ENCODE measurements around the gene MTR. TPM values are rescaled to one million over a fixed set of nuclear protein-coding genes. Genes with fewer than 3 reads are reported as not detected.
A peak's percentile ranks its signal among the peaks of the same experiment; 100 is the strongest.
"Not testable (repeated sequence)": the region's sequence is repeated elsewhere in the genome, so short reads cannot be mapped to it uniquely, and the experiment has no call there.

Gene MTR
- total RNA-seq, 1 experiment from 2014 or later: 54.6 TPM

DNA sequence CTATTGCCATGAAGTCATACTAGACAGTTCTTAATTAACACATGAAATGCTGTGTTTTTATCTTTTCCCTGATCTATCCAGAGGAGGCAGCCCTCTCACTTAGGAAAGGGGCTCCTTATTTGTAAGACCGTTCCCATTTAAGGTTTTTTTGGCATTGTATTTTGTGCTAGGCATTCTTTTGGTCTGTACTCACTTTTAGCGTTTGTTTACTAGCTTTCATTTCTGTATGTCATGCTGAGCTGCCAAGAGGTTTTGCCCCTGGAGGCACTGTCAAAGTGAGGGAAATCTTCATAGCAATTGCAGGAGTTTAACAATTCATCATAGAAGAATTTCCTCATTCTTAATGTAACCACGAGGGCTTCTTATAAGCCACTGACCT lies 59.5 kb downstream of the MTR start:
- H3K9me3 Mint-ChIP-seq (ENCODE audit: unreplicated experiment): no peaks in the 10 kb centered on the region
- peaks cover 96% of the 10 kb centered on the region for H3K36me3 Mint-ChIP-seq (ENCODE audit: insufficient read depth, unreplicated experiment)
- TF ChIP-seq, protein P1, sequence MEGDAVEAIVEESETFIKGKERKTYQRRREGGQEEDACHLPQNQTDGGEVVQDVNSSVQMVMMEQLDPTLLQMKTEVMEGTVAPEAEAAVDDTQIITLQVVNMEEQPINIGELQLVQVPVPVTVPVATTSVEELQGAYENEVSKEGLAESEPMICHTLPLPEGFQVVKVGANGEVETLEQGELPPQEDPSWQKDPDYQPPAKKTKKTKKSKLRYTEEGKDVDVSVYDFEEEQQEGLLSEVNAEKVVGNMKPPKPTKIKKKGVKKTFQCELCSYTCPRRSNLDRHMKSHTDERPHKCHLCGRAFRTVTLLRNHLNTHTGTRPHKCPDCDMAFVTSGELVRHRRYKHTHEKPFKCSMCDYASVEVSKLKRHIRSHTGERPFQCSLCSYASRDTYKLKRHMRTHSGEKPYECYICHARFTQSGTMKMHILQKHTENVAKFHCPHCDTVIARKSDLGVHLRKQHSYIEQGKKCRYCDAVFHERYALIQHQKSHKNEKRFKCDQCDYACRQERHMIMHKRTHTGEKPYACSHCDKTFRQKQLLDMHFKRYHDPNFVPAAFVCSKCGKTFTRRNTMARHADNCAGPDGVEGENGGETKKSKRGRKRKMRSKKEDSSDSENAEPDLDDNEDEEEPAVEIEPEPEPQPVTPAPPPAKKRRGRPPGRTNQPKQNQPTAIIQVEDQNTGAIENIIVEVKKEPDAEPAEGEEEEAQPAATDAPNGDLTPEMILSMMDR (IDR thresholded peaks at IDR 0.05; ENCODE audit: unreplicated experiment): no peak
- H3K27me3 Mint-ChIP-seq (ENCODE audit: insufficient read depth, unreplicated experiment): no peaks in the 10 kb centered on the region
- CTCF ChIA-PET: interaction anchor here (0.6 to 1.7 kb wide), 6 partner anchors 12 to 540 kb away, joined by 3 to 9 read pairs (median 4); no protein-coding TSS in a partner anchor
- intact Hi-C loops (cut with micrococcal nuclease): no loop called here
- POLR2A ChIA-PET: interaction anchor here (0.5 to 2.3 kb wide), 4 partner anchors 9 to 618 kb away, joined by 3 to 8 read pairs (median 5); partner anchors contain the start of gene MTR
- peak overlapping the region; percentile 86 for H3K27ac Mint-ChIP-seq (ENCODE audit: low read depth, unreplicated experiment)
- peaks cover 13% of the 10 kb centered on the region for H3K4me1 Mint-ChIP-seq (ENCODE audit: insufficient read depth, unreplicated experiment)
- peak; percentile 66 for DNase-seq (ENCODE audit: unreplicated experiment)
- BruUV-seq (replicated peaks): no TSS peak
- peak overlapping the region; percentile 28 for H3K4me3 Mint-ChIP-seq (ENCODE audit: unreplicated experiment)

DNA sequence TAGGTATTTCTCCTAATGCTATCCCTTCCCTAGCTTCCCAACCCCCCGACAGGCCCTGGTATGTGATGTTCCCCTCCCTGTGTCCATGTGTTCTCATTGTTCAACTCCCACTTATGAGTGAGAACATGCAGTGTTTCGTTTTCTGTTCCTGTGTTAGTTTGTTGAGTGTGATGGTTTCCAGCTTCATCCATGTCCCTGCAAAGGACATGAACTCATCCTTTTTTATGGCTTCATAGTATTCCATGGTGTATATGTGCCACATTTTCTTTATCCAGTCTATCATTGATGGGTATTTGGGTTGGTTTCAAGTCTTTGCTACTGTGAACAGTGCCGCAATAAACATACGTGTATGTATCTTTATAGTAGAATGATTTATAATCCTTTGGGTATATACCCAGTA lies 61.6 kb downstream of the MTR start:
- peaks cover 13% of the 10 kb centered on the region for H3K4me1 Mint-ChIP-seq (ENCODE audit: insufficient read depth, unreplicated experiment)
- H3K4me3 Mint-ChIP-seq (ENCODE audit: unreplicated experiment); H3K27me3 Mint-ChIP-seq (ENCODE audit: insufficient read depth, unreplicated experiment); BruUV-seq (replicated peaks); H3K27ac Mint-ChIP-seq (ENCODE audit: low read depth, unreplicated experiment); DNase-seq (ENCODE audit: unreplicated experiment); H3K9me3 Mint-ChIP-seq (ENCODE audit: unreplicated experiment); intact Hi-C loops (cut with micrococcal nuclease): not testable (repeated sequence)
- H3K36me3 Mint-ChIP-seq (ENCODE audit: insufficient read depth, unreplicated experiment): peaks cover 95% of the 10 kb centered on the region
- POLR2A ChIA-PET: interaction anchor here (0.8 kb wide), 1 partner anchor 332 kb away, joined by 3 read pairs; no protein-coding TSS in a partner anchor
- CTCF ChIA-PET: interaction anchor here (1.3 to 1.8 kb wide), 2 partner anchors 9 to 13 kb away, joined by 3 to 4 read pairs; no protein-coding TSS in a partner anchor

DNA sequence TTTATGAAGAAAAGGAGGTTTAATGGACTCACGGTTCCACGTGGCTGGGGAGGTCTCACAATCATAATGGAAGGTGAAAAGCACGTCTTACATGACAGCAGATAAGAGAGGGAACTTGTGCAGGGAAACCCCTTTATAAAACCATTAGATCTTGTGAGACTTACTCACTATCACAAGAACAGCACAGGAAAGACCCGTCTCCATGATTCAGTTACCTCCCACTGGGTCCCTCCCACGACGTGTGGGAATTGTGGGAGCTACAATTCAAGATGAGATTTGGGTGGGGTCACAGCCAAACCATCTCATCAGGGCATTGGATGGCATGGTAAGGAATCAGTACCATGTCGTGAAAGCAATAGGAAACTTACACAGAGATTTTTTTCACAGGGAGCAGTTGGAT lies 63.1 kb downstream of the MTR start:
- Mint-ChIP-seq H3K4me3 (ENCODE audit: unreplicated experiment) (no peak overlapping the region), H3K9me3 (ENCODE audit: unreplicated experiment) (no peaks in the 10 kb centered on the region), H3K36me3 (ENCODE audit: insufficient read depth, unreplicated experiment) (peaks cover 95% of the 10 kb centered on the region), H3K27ac (ENCODE audit: low read depth, unreplicated experiment) (no peak overlapping the region), H3K4me1 (ENCODE audit: insufficient read depth, unreplicated experiment) (peaks cover 13% of the 10 kb centered on the region), H3K27me3 (ENCODE audit: insufficient read depth, unreplicated experiment) (no peaks in the 10 kb centered on the region)
- ChIA-PET CTCF (interaction anchor here (0.6 to 3.0 kb wide), 5 partner anchors 8 to 529 kb away, joined by 4 to 23 read pairs (median 5); no protein-coding TSS in a partner anchor), POLR2A (no interaction called here)
- no TSS peak for BruUV-seq (replicated peaks)
- no peak for DNase-seq (ENCODE audit: unreplicated experiment)
- intact Hi-C loops (cut with micrococcal nuclease): no loop called here
- TF ChIP-seq, protein P1 (IDR thresholded peaks at IDR 0.05; ENCODE audit: unreplicated experiment): no peak

DNA sequence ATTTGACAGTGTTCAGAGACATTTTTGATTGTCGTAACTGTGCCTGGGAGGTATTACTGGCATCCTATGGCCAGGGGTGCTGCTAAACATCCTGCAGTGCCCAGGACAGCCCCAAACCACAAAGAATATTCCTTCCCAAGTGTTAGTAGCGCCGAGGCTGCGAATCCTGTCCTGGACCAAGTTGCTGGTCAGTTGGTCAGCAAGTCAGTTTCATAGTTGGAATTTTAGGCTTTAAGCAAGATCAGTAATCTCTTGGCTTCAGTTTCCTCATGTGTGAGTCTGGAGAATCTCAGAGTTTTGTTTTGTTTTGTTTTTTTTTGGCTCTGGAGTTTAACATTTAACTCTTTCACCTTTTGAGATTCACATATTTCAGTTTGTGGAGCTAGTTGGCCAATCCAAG lies 65.0 kb downstream of the MTR start:
- H3K36me3 Mint-ChIP-seq (ENCODE audit: insufficient read depth, unreplicated experiment): peaks cover 93% of the 10 kb centered on the region
- no peak overlapping the region for H3K4me3 Mint-ChIP-seq (ENCODE audit: unreplicated experiment)
- intact Hi-C loops (cut with micrococcal nuclease): no loop called here
- CTCF ChIA-PET: interaction anchor here (1.2 to 3.0 kb wide), 3 partner anchors 9 to 702 kb away, joined by 4 to 23 read pairs (median 4); no protein-coding TSS in a partner anchor
- H3K27ac Mint-ChIP-seq (ENCODE audit: low read depth, unreplicated experiment): no peak overlapping the region
- H3K27me3 Mint-ChIP-seq (ENCODE audit: insufficient read depth, unreplicated experiment): no peaks in the 10 kb centered on the region
- POLR2A ChIA-PET: interaction anchor here (0.5 kb wide), 1 partner anchor 16 kb away, joined by 3 read pairs; no protein-coding TSS in a partner anchor
- H3K4me1 Mint-ChIP-seq (ENCODE audit: insufficient read depth, unreplicated experiment): peaks cover 2% of the 10 kb centered on the region
- TF ChIP-seq, protein P1 (IDR thresholded peaks at IDR 0.05; ENCODE audit: unreplicated experiment): no peak
- BruUV-seq (replicated peaks): no TSS peak
- DNase-seq (ENCODE audit: unreplicated experiment): no peak
- no peaks in the 10 kb centered on the region for H3K9me3 Mint-ChIP-seq (ENCODE audit: unreplicated experiment)

Data from MCF 10A (cell line).